GM12864 (cell line): ENCODE results near the gene ST6GALNAC3.
A peak's percentile ranks its signal among the peaks of the same experiment; 100 is the strongest.

ENCODE experiments used
- DNase-seq: peaks from one replicate; pipeline ENCODE4 v3.0.0-alpha.2; 2011; ENCODE audit warnings: low read depth
- H3K4me3 ChIP-seq: 2 replicates; pipeline ENCODE4 v1.5.1; 2011; ENCODE audit warnings: mild to moderate bottlenecking, low read depth, low read length, control low read depth
- CTCF ChIP-seq: IDR thresholded peaks from 2 replicates; pipeline ENCODE4 v1.5.1; 2011; ENCODE audit warnings: low read depth, mild to moderate bottlenecking, moderate library complexity, low read length, control low read depth, inconsistent platforms; ENCODE audit errors: missing control alignments

Gene ST6GALNAC3

GRCh38 chr1:76661531-76661930 lies 587.0 kb downstream of the ST6GALNAC3 start:
- no peak for TF ChIP-seq CTCF
- DNase-seq, result no peak
- no peak overlapping the region for H3K4me3 ChIP-seq

- no peak for TF ChIP-seq CTCF
- DNase-seq, result no peak
- H3K4me3 ChIP-seq, result no peak overlapping the region
Observed at GRCh38 chr1:76666499-76666898, 592.0 kb downstream of the ST6GALNAC3 start.

- DNase-seq, result peak; percentile 18
- TF ChIP-seq CTCF, result no peak
- H3K4me3 ChIP-seq, result no peak overlapping the region
Observed at GRCh38 chr1:76668046-76668445, 593.5 kb downstream of the ST6GALNAC3 start.

- no peak for TF ChIP-seq CTCF
- DNase-seq, result no peak
Observed at GRCh38 chr1:76669131-76669530, 594.6 kb downstream of the ST6GALNAC3 start.

GRCh38 chr1:76669624-76670315 lies 595.2 kb downstream of the ST6GALNAC3 start:
- H3K4me3 ChIP-seq, result no peak overlapping the region
- DNase-seq, result no peak
- TF ChIP-seq CTCF, result no peak

More at GRCh38 chr1:76669131-76669530, 594.6 kb downstream of the ST6GALNAC3 start:
- H3K4me3 ChIP-seq, result no peak overlapping the region

GRCh38 chr1:76674689-76675210 lies 600.2 kb downstream of the ST6GALNAC3 start:
- no peak overlapping the region for H3K4me3 ChIP-seq
- no peak for DNase-seq
- TF ChIP-seq CTCF, result no peak
